ENCODE measurements around the gene PXMP2.

PXMP2 gene

DNA sequence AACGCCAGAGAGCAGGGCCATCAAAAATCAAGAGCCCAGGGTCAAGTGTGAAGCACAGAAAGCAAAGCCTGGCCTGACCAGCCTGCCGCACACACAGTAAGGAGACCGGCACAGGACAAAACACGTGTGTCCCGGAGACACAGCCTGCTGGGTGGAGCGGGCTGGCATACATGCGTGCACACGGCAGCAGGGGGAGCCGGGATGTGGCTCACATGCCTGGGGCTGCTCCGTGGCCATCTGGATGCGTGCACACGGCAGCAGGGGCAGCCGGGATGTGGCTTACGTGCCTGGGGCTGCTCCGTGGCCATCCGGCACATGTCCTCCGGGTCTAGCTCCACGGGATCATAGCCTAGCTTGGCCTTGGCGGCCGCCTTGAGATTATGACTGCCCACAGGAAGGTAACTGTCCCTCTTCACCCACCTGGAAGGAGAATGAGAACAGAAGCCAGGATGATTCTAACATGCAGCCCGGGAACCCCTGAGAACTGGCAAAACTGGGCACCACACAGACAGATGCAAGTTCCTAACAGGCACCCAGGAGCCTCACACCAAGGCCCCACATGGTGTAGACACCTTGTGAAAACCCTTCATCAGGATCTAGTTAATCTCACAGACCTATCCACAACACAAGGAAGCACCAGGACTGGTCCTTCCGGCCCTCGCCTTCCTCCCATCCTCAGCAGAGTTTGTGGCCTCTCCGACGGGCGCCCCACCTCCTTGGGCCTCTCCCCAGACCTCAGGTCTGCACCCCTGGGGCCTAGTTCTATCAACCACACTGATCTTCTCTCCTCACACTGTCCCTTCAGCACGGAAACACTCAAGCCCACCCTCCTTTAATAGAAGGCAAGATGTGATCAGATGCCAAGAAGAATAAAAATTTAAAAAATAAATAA is 13.9 kb upstream of the PXMP2 start:
- no peak overlapping the region for H3K4me2 ChIP-seq (ENCODE audit: low read depth, low read length, poor library complexity, severe bottlenecking)

DNA sequence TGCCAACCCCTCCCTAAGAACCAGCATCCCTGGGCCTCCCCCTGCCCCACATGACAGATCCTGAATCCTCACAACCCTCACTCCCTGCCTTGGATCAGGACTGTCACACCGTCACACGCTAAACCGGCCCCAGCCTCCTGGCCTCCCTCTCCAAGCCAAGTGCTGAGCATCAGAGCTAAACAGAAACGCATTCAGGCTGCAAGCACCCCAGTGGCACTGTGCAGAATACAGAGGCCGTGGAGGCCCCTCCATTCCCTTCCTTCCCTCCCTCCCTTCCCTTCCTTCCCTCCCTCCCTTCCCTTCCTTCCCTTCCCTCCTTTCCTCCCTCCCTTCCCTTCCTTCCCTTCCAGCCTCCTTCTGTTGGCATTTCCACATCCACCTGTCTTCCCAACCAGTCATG is 12.8 kb upstream of the PXMP2 start:
- Histone ChIP-seq H3K36me3 (ENCODE audit: insufficient read depth, low read length) (peaks cover 85% of the 10 kb centered on the region; the same call in 1 of the 2 replicates), H3K9ac (ENCODE audit: low read depth, low read length, poor library complexity, severe bottlenecking) (no peak overlapping the region)
- no peak for TF ChIP-seq EZH2phosphoT487 (IDR thresholded peaks at IDR 0.05; ENCODE audit: borderline replicate concordance)
- TF ChIP-seq, protein P1, sequence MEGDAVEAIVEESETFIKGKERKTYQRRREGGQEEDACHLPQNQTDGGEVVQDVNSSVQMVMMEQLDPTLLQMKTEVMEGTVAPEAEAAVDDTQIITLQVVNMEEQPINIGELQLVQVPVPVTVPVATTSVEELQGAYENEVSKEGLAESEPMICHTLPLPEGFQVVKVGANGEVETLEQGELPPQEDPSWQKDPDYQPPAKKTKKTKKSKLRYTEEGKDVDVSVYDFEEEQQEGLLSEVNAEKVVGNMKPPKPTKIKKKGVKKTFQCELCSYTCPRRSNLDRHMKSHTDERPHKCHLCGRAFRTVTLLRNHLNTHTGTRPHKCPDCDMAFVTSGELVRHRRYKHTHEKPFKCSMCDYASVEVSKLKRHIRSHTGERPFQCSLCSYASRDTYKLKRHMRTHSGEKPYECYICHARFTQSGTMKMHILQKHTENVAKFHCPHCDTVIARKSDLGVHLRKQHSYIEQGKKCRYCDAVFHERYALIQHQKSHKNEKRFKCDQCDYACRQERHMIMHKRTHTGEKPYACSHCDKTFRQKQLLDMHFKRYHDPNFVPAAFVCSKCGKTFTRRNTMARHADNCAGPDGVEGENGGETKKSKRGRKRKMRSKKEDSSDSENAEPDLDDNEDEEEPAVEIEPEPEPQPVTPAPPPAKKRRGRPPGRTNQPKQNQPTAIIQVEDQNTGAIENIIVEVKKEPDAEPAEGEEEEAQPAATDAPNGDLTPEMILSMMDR (conservative IDR thresholded peaks at IDR 0.05; ENCODE audit: low read length): no peak

More for the DNA sequence above, 13.9 kb upstream of the PXMP2 start:
- H3K9me3 ChIP-seq (ENCODE audit: insufficient read depth, low read depth, low read length): no peaks in the 10 kb centered on the region
- H3K4me1 ChIP-seq (ENCODE audit: insufficient read depth, low read length, poor library complexity, severe bottlenecking): no peaks in the 10 kb centered on the region
- H3K9me2 ChIP-seq (replicated peaks; ENCODE audit: low read depth, low read length): no peaks in the 10 kb centered on the region
- no peak overlapping the region for H2AFZ ChIP-seq (ENCODE audit: low read length)
- H3K79me2 ChIP-seq (ENCODE audit: insufficient read depth, low read length): peaks cover 12% of the 10 kb centered on the region; the same call in 1 of the 2 replicates
- peaks cover 85% of the 10 kb centered on the region; the same call in 1 of the 2 replicates for H3K36me3 ChIP-seq (ENCODE audit: insufficient read depth, low read length)
- no peak overlapping the region for H3K4me3 ChIP-seq (ENCODE audit: low read length, poor library complexity, severe bottlenecking)
- H4K20me1 ChIP-seq (ENCODE audit: insufficient read depth, low read length, poor library complexity, severe bottlenecking): peaks cover 5% of the 10 kb centered on the region
- no peak overlapping the region for H3K9ac ChIP-seq (ENCODE audit: low read depth, low read length, poor library complexity, severe bottlenecking)
- H3K27me3 ChIP-seq (ENCODE audit: insufficient read depth, low read length, poor library complexity, severe bottlenecking): no peaks in the 10 kb centered on the region
- TF ChIP-seq, protein P1 (conservative IDR thresholded peaks at IDR 0.05; ENCODE audit: low read length): no peak
- no peak for TF ChIP-seq EZH2phosphoT487 (IDR thresholded peaks at IDR 0.05; ENCODE audit: borderline replicate concordance)
- no peaks in the 10 kb centered on the region for H3F3A ChIP-seq (ENCODE audit: low read depth)

DNA sequence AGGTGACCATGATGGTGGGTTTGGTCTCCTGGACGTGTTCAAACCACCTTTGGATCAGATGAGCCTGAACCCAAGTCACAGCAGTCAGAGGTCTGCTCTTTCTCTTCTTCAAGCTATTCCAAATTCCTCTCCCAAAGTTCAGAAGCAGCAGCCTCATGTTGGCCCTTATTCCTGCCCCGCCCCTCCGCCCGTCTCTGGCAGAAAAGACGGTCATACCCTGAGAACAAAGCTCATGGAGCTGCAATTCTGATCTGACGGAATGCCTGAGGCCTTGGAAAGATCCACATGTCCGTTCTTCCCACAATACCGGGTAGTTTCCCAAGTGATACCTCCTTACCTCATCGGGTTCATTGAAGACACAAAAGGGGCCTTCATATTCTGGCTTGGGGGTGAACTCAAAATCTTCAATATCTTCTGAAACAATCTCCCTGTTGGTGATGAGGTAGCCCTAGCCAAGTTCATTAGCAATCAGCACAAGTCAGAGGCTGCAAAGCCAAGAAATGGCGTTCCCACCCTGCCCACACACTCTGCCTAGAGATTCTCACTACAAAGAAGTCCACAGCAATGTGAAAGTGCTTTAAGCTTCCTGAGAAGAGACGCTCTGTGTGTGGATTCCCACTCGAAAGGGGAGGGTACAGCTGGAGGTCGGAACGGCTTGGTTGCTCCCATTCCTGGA is 11.5 kb upstream of the PXMP2 start:
- no peaks in the 10 kb centered on the region for H3K9me2 ChIP-seq (replicated peaks; ENCODE audit: low read depth, low read length)
- peaks cover 26% of the 10 kb centered on the region for H4K20me1 ChIP-seq (ENCODE audit: insufficient read depth, low read length, poor library complexity, severe bottlenecking)
- H3K4me3 ChIP-seq (ENCODE audit: low read length, poor library complexity, severe bottlenecking): no peak overlapping the region
- peaks cover 13% of the 10 kb centered on the region for H3K4me1 ChIP-seq (ENCODE audit: insufficient read depth, low read length, poor library complexity, severe bottlenecking)
- peaks cover 36% of the 10 kb centered on the region for H3K79me2 ChIP-seq (ENCODE audit: insufficient read depth, low read length)
- no peaks in the 10 kb centered on the region for H3K9me3 ChIP-seq (ENCODE audit: insufficient read depth, low read depth, low read length)
- no peak overlapping the region for H2AFZ ChIP-seq (ENCODE audit: low read length)
- H3F3A ChIP-seq (ENCODE audit: low read depth): no peaks in the 10 kb centered on the region
- TF ChIP-seq, protein P1 (conservative IDR thresholded peaks at IDR 0.05; ENCODE audit: low read length): no peak
- no peak for TF ChIP-seq EZH2phosphoT487 (IDR thresholded peaks at IDR 0.05; ENCODE audit: borderline replicate concordance)
- H3K27me3 ChIP-seq (ENCODE audit: insufficient read depth, low read length, poor library complexity, severe bottlenecking): no peaks in the 10 kb centered on the region
- no peak overlapping the region for H3K4me2 ChIP-seq (ENCODE audit: low read depth, low read length, poor library complexity, severe bottlenecking)
- no peak overlapping the region for H3K9ac ChIP-seq (ENCODE audit: low read depth, low read length, poor library complexity, severe bottlenecking)
- H3K36me3 ChIP-seq (ENCODE audit: insufficient read depth, low read length): peaks cover 83% of the 10 kb centered on the region; the same call in 1 of the 2 replicates

More for the DNA sequence above, 12.8 kb upstream of the PXMP2 start:
- no peaks in the 10 kb centered on the region for H3F3A ChIP-seq (ENCODE audit: low read depth)
- H3K4me3 ChIP-seq (ENCODE audit: low read length, poor library complexity, severe bottlenecking): no peak overlapping the region
- H2AFZ ChIP-seq (ENCODE audit: low read length): no peak overlapping the region
- H4K20me1 ChIP-seq (ENCODE audit: insufficient read depth, low read length, poor library complexity, severe bottlenecking): peaks cover 13% of the 10 kb centered on the region
- no peaks in the 10 kb centered on the region for H3K9me3 ChIP-seq (ENCODE audit: insufficient read depth, low read depth, low read length)
- peaks cover 22% of the 10 kb centered on the region; the same call in 1 of the 2 replicates for H3K79me2 ChIP-seq (ENCODE audit: insufficient read depth, low read length)
- no peak overlapping the region for H3K4me2 ChIP-seq (ENCODE audit: low read depth, low read length, poor library complexity, severe bottlenecking)
- H3K9me2 ChIP-seq (replicated peaks; ENCODE audit: low read depth, low read length): no peaks in the 10 kb centered on the region
- H3K27me3 ChIP-seq (ENCODE audit: insufficient read depth, low read length, poor library complexity, severe bottlenecking): no peaks in the 10 kb centered on the region
- H3K4me1 ChIP-seq (ENCODE audit: insufficient read depth, low read length, poor library complexity, severe bottlenecking): no peaks in the 10 kb centered on the region
